PFSK-1 (cell line): Measurements from ENCODE around the gene DPM2.

Experiments used
- FOXP2 ChIP-seq: optimal IDR thresholded peaks from 2 replicates; pipeline ENCODE3; 2011; ENCODE audit warnings: borderline replicate concordance, control low read depth, inconsistent platforms; ENCODE audit not compliant: insufficient read depth; ENCODE audit errors: extremely low read length, extremely low read depth
- POLR2AphosphoS5 ChIP-seq: IDR thresholded peaks from 2 replicates; pipeline ENCODE4 v1.6.1; 2012; ENCODE audit warnings: low read depth, mild to moderate bottlenecking, control low read depth, low read length, moderate library complexity
- REST ChIP-seq, 2 experiments: IDR thresholded peaks; 2 replicates each; pipeline versions ENCODE4 v1.6.1 to v1.8.0; 2011 to 2012; ENCODE audit warnings: low read depth in 2 of 2, low read length in 2 of 2, control low read depth in 1 of 2, inconsistent platforms in 1 of 2, mild to moderate bottlenecking in 1 of 2, moderate library complexity in 1 of 2; ENCODE audit not compliant: insufficient read depth in 1 of 2
- TAF1 ChIP-seq: IDR thresholded peaks from 2 replicates; pipeline ENCODE4 v1.6.1; 2012; ENCODE audit warnings: low read length, control low read depth, borderline replicate concordance; ENCODE audit not compliant: insufficient read depth

GRCh38 chr9:127886401-127886972 is 51.2 kb downstream of the DPM2 start:
- TF ChIP-seq FOXP2: no peak
- no peak for TF ChIP-seq REST (IDR thresholded peaks at IDR 0.05; ENCODE audit: insufficient read depth in 1 of 2, low read depth in 2 of 2, low read length in 2 of 2)
- TF ChIP-seq POLR2AphosphoS5: no peak
- no peak for TF ChIP-seq TAF1
